GM21447 (cell line): ENCODE measurements around the gene C5orf58.

Source experiments
- ATAC-seq: cut with Tn5 transposase; IDR thresholded peaks from one replicate; pipeline ENCODE4 v1.9.1; 2021; ENCODE audit not compliant: unreplicated experiment

Gene C5orf58

GRCh38 chr5:170232786-170233185 lies at the start of gene C5orf58:
TSS of gene C5orf58 (plus strand) at chr5:170232985. CDS start at chr5:170234977, 1,992 bp downstream.
- no peak for ATAC-seq

- peak; percentile 70 for ATAC-seq
Observed at GRCh38 chr5:170183816-170184687, 48.7 kb upstream of the C5orf58 start.

GRCh38 chr5:170184737-170185136 lies 48.0 kb upstream of the C5orf58 start:
- no peak for ATAC-seq

GRCh38 chr5:170186156-170186555 lies 46.6 kb upstream of the C5orf58 start:
- ATAC-seq: no peak

DNA sequence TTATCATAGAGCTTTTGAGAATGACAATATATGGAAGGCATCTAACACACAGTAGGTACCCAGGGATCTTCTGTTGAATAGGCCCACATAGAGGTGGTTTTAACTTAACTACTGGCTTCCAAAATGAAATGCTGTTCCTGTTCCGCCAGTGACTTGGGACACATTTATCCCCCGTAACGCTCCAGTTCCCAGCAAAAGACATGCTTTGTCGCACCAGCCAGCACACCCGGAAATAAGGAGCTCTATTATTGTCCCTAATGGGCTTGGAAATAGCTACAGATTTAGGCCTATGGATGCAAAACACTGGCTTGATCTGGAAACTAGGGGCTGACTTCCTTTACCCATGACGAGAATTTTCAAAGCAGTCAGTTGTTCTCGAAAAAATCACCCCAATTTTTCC lies 45.9 kb upstream of the C5orf58 start:
- ATAC-seq: no peak

DNA sequence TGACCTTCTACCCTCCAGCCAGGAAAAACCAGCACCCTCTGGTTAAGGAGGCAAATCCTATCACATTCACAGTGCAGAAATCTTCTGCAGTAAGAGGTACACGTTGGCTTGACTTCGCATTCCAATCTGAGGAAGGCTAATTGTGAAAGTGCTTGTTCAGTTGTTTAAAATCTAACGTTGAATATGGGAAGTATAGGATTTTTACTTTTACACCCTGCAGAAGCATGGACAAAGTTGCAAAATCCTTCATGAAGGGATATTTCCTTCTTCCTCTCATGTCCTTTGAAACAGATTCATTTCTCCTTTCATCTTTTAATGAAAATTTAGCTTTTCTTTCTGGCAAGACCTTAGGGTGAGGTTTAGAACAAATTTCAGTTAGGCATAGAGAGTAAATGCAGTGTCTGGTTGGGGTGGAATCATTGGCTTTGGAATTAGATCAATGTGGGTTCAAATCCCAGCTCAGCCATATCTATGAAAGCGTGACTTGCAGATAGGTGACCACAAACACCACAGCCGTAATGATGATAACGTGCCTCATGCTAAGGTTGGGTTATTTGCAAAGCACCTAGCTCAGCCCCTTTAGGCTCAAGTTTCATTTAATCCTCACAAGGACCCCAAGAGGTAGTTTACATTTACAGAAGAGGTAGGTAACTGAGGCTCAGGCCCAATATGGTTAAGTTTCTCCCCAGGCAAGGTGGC lies 42.2 kb upstream of the C5orf58 start:
- ATAC-seq: no peak

GRCh38 chr5:170192829-170193228 lies 40.0 kb upstream of the C5orf58 start:
- no peak for ATAC-seq

GRCh38 chr5:170195961-170196360 lies 36.8 kb upstream of the C5orf58 start:
- no peak for ATAC-seq

- ATAC-seq: no peak
Observed at GRCh38 chr5:170200876-170201275, 31.9 kb upstream of the C5orf58 start.

DNA sequence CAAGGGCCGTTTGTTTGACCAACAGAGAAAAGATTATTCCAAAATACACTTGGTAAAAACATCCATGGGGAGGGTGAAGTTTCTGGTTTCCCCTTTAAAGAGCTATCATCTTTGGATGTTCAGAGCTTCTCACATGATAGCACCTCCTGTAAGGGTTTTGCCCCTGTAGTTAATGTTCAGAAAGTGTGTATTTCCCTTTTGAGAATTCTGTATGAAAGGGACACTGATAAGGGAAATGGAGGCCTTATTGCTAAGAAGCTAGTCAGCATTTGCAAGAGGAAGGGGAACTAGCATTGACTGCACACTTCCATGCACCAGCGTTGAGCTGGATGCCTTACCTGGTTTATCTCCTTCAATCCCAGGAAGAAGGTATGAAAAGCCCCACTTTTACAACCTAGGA lies 31.5 kb upstream of the C5orf58 start:
- ATAC-seq: no peak

DNA sequence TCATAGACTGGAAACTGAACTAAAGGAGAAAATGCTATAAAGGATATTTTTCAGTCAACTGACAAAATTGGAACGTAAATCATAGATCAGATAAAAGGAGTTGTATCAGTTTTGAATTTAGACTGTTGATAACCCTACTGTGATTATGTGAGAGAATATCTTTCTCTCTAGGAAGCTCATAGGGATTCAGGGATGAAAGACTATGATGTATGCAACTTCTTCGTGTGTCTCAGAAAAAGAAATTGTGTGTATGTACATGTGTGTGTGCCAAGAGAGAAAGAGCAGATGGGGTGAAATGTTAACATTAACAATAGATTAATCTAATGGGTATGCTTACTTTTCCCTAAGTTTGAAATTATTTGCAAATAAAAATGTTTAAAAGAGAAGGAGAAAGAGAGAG lies 30.7 kb upstream of the C5orf58 start:
- no peak for ATAC-seq

DNA sequence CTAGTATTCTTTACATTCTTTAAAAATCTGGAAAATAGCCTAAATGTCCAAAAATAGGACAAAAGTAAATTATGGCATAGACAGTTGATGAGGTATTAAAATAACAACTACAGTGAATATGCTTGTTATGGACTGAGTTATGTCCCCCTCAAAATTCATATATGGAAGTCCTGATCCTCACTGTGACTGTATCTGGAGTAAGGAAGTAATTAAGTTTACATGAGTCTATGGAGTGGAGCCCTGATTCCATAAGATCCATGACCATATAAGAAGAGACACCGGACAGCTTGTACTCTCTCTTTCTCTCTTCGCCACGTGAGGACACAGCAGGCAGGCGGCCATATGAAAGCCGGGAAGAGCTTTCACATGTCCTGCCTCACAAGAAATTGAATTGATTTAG lies 28.6 kb upstream of the C5orf58 start:
- no peak for ATAC-seq

GRCh38 chr5:170206216-170206615 lies 26.6 kb upstream of the C5orf58 start:
- no peak for ATAC-seq

GRCh38 chr5:170206958-170207357 lies 25.8 kb upstream of the C5orf58 start:
- ATAC-seq: no peak

DNA sequence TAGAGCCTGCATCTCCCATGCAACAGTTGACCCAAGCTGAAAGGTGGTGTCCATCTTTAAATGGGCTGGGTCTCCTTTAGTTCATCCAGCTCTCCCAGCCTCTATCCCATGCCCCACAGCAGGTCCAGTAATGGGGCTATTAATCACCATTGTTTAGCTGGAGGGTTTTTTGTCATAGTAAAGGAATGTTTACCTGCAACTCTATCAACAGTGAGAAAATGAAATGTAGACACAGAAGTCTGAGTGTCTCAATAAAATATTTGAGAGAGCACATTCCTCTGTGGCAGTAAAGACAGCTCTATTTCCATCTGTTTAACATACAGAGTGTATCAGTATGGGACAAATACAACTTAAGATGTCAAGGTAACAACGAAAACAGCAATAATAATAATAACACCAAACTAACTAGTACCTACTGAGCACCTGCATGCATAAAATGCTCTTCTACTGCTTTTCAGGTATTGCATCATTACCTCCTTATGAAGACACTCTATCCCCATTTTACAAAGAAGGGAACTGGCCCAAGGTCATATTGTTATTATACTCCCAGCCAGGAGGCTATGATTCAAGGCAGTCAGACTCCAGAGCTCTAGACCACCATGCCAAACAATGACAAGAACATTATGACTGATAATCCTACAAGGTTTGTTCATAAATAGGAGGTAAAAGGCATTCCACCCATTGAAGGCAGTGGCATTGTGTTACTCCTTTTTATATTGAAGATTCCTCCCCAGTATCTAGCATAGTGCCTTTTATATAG lies 21.0 kb upstream of the C5orf58 start:
- no peak for ATAC-seq

DNA sequence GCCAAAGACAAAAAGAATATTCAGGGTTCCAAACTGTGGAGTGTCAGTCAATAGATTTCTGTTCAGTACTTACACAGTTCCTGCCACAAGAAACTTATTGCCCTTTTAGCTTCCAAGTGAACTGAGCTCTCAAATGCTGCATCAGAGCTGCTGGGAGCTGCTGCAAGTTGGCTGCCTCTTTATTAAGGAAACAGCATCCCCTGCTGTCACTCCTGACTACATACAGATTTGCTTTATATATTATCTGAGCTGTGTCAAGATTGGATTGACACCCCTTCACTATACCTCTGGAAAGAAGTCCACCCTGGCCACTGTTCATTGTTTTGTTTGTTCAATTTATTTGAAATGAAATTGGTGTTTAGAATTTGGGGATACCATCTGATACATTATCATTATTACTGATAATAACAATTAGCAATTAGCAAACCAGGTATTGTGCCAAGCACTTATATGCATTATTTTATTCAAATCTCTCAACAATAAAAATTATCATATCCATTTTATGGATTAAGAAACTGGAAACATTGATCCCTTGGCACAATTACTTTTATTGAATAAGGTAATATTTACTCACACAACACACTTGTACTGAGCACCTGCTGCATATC lies 16.4 kb upstream of the C5orf58 start:
- no peak for ATAC-seq

- ATAC-seq: no peak
Observed at GRCh38 chr5:170217831-170218230, 15.0 kb upstream of the C5orf58 start.

DNA sequence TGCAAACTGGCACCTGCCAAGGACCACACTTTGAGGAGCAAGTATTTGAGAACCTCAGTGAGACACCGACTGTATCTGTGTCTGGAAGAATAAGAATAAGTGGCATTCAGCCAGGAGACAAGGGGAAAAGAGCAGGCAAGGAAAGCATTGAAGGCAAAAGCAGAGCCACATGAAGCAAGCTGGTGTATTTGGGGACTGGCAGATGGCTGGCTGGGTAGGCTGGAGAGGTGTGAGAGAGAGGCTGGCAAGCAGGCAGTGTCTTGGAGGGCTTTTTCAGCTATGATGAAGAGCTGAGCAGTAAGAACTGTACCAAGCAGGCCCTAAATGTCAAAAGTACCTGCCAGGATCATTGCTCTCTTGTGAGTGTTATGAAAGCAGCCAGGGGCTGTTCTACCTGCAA lies 14.1 kb upstream of the C5orf58 start:
- ATAC-seq: no peak

GRCh38 chr5:170219615-170220014 lies 13.2 kb upstream of the C5orf58 start:
- ATAC-seq: no peak

DNA sequence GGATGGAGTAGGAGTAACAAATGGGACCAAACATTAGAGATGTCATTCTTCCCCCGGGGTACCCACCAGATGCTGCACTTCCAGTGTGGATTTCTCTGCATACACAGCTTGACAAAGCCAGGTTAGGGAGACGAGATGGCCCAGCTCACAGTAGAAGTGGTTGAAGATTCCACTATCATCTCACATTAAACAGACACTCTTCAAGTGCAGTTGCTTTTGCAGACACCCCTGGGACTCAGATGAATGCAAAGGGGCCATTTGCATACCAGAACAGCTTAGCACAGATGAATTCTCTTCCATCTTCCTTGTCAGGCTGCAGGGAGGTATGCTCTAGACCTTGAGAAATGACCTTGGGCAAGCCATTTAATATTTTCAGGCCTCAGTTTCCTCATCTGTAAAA lies 12.6 kb upstream of the C5orf58 start:
- no peak for ATAC-seq

DNA sequence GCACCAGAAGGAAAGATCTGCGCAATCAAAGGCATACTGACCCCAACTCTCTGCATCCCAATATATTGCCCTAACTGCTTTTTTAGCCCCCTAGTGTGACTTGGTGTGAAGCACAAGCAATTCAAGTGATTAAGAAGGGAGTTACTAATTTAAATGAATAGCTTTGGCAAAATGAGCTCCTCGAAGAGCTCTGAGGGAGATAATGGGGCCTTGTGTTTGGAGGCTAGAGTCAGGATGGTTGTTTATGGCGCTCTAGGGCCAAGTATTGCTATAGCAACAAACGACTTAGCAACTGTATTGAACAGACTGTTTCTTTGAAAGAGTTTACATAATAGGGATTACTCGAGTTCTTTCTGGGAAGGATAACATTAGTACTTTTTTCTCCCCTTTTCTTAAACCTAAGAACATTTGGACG lies 11.5 kb upstream of the C5orf58 start:
- ATAC-seq: no peak
